Testis (tissue), 2 donors: ENCODE measurements around the gene KCNG2.

Experiments used
- CTCF ChIP-seq, 3 experiments: fragments of 450-650 bp in 2 of 3; fragments of 200-600 bp in 1 of 3; sonication (generic) in 1 of 3; IDR thresholded peaks; one replicate each; pipeline ENCODE4 v1.5.1; 2016 to 2019; ENCODE audit warnings: antibody characterized with exemption in 3 of 3, mild to moderate bottlenecking in 2 of 3, moderate library complexity in 1 of 3
- POLR2A ChIP-seq: fragments of 450-650 bp; IDR thresholded peaks from one replicate; pipeline ENCODE4 v1.6.1; 2017; ENCODE audit warnings: antibody characterized with exemption, mild to moderate bottlenecking, moderate library complexity

GRCh38 chr18:79805926-79806487 is 8.3 kb downstream of the KCNG2 start:
- TF ChIP-seq CTCF (IDR thresholded peaks at IDR 0.05) (no peak), POLR2A (no peak)
